ENCODE data around the gene SIRT6. TPM values are rescaled to one million over a fixed set of nuclear protein-coding genes. Genes with fewer than 3 reads are reported as not detected.

SIRT6 gene
- total and polyA plus RNA-seq, 2 donors (not counting 3 experiments of a cell fraction or from before 2014, with no cell fraction given) = 26.9 to 36.6 TPM

DNA sequence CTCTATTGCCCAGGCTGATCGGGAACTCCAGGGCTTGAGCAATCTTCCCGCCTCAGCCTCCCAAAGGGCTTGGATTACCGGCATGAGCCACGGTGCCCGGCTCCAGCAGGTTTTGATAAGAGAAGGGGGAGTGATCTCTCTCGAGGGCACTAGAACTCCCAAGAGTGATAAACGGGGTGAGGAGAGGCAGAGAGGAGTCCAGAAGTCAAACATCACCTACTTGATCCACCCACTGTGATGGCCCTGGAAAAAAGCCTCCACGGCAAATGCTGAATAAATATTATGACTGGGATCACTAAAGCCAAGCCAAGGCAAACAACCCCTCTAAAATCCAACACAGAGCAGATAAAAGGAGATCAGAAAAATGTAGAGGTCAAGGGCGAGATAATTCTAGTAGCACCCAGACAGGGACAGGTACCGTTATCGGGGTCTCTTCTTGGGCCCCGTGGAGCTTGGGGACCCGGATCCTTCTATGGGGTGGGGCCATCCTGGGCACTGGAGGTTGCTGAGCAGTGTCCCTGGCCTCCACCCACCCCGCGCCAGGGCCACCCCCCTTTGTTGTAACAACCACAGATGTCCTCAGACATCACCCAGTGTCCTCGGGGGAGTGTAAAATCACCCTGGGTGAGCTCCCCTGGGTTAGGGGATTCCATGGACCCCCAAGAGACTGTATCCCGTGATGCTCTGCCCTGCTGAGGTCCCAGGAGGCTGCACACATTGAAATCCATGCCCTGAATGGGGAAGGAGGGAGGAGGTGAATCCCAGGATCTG is 32.7 kb downstream of the SIRT6 start:
- Histone ChIP-seq H3K4me1 (ENCODE audit: control insufficient read depth, extremely low read depth, insufficient read depth, low read length) (peaks cover 5% of the 10 kb centered on the region), H3K27ac (ENCODE audit: insufficient read depth, low read depth, low read length) (no peak overlapping the region), H3K36me3 (ENCODE audit: control insufficient read depth in 2 of 2, extremely low read depth in 1 of 2, insufficient read depth in 2 of 2, low read length in 2 of 2) (no peaks in the 10 kb centered on the region), H2AFZ (ENCODE audit: low read depth, low read length) (no peak overlapping the region), H4K20me1 (replicated peaks; ENCODE audit: control insufficient read depth, extremely low read depth, insufficient read depth, low read length) (no peaks in the 10 kb centered on the region), H3K4me2 (ENCODE audit: insufficient read depth, low read length) (no peak overlapping the region), H3K79me2 (ENCODE audit: control insufficient read depth, insufficient read depth, low read length) (no peaks in the 10 kb centered on the region), H3K9me3 (replicated peaks; ENCODE audit: control insufficient read depth, insufficient read depth, low read length) (no peaks in the 10 kb centered on the region), H3K4me3 (replicated peaks in 1 of 3; ENCODE audit: insufficient read depth in 1 of 3, low read depth in 1 of 3, low read length in 3 of 3) (no peak overlapping the region), H3K9ac (replicated peaks; ENCODE audit: extremely low read depth, insufficient read depth, low read length) (no peak overlapping the region), H3K27me3 (ENCODE audit: control insufficient read depth in 2 of 2, insufficient read depth in 2 of 2, low read length in 2 of 2) (no peaks in the 10 kb centered on the region), H3K9me1 (replicated peaks; ENCODE audit: control insufficient read depth, extremely low read depth, insufficient read depth, low read length) (no peaks in the 10 kb centered on the region)
- intact Hi-C loops (cut with micrococcal nuclease) = no loop called here
- POLR2A ChIA-PET = no interaction called here
- FAIRE-seq (no peak), DNase-seq (ENCODE audit: low read depth, low spot score) (no peak)
- no TSS peak for BruUV-seq (replicated peaks)
- no peak for TF ChIP-seq EZH2 (IDR thresholded peaks at IDR 0.05; ENCODE audit: borderline replicate concordance, low read depth, low read length, severe bottlenecking)
- TF ChIP-seq, protein P1, sequence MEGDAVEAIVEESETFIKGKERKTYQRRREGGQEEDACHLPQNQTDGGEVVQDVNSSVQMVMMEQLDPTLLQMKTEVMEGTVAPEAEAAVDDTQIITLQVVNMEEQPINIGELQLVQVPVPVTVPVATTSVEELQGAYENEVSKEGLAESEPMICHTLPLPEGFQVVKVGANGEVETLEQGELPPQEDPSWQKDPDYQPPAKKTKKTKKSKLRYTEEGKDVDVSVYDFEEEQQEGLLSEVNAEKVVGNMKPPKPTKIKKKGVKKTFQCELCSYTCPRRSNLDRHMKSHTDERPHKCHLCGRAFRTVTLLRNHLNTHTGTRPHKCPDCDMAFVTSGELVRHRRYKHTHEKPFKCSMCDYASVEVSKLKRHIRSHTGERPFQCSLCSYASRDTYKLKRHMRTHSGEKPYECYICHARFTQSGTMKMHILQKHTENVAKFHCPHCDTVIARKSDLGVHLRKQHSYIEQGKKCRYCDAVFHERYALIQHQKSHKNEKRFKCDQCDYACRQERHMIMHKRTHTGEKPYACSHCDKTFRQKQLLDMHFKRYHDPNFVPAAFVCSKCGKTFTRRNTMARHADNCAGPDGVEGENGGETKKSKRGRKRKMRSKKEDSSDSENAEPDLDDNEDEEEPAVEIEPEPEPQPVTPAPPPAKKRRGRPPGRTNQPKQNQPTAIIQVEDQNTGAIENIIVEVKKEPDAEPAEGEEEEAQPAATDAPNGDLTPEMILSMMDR (IDR thresholded peaks at IDR 0.05; ENCODE audit: extremely low read depth in 1 of 2, insufficient read depth in 1 of 2, low read depth in 1 of 2, low read length in 2 of 2) = no peak
- TF ChIP-seq POLR2A (IDR thresholded peaks at IDR 0.05; ENCODE audit: low read depth, low read length) = no peak
- no peak for TF ChIP-seq JUN (IDR thresholded peaks at IDR 0.05; ENCODE audit: borderline replicate concordance, insufficient read depth, insufficient read length, low read depth)
- no peak for TF ChIP-seq FOS (IDR thresholded peaks at IDR 0.05; ENCODE audit: borderline replicate concordance, insufficient read depth, low read length)
- TF ChIP-seq MYC (IDR thresholded peaks at IDR 0.05; ENCODE audit: low read depth, low read length) = no peak
- TF ChIP-seq, protein P2, sequence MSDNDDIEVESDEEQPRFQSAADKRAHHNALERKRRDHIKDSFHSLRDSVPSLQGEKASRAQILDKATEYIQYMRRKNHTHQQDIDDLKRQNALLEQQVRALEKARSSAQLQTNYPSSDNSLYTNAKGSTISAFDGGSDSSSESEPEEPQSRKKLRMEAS (IDR thresholded peaks at IDR 0.05; ENCODE audit: insufficient read depth, insufficient read length) = no peak
- TF ChIP-seq GATA2 (IDR thresholded peaks at IDR 0.05; ENCODE audit: insufficient read depth, insufficient read length, low read depth, low read length) = no peak
- TF ChIP-seq POLR2AphosphoS5 (IDR thresholded peaks at IDR 0.05; ENCODE audit: insufficient read depth, low read depth, low read length) = no peak
- CTCF ChIA-PET = interaction anchor here (5.6 kb wide), 1 partner anchor 10 kb away, joined by 51 read pairs; no protein-coding TSS in a partner anchor
- dilution Hi-C loops (cut with MboI; ENCODE audit: extremely low pct_ligation_motif_present, low sequenced_read_pairs) = no loop called here

All from endothelial cell of umbilical vein (primary cell).